ENCODE measurements around the gene SMIM32.

DNA sequence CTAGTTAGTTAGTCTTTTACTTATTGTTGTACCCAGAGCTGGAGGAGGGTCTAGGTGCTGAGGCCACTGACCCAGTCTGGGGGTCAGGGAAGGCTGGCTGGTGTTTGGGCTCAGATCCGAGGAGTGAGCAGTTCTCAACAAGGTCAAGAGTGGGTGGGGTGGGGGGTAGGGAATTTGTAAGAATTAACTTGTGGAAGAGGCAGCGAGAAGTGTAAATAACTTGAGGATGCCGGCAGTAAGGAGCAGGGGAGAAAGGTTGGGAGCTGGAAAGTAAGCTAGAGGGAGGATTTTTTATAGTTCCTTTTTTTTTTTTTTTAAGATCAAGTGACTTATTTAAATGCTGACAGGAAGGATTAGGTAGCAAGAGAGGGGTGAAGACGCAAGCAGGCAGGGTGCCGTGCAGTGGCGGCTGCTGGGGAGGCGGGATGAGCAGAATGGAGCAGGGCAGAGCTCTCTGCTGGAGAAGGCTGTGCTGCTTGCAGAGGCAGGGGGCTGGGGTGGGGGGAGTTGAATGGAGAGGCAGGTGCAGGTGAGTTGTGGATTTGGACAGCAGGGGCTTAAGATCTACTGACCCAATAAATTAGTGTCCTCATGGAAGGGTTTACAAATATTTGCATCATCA is 35.3 kb upstream of the SMIM32 start:
- TF ChIP-seq, protein P1, sequence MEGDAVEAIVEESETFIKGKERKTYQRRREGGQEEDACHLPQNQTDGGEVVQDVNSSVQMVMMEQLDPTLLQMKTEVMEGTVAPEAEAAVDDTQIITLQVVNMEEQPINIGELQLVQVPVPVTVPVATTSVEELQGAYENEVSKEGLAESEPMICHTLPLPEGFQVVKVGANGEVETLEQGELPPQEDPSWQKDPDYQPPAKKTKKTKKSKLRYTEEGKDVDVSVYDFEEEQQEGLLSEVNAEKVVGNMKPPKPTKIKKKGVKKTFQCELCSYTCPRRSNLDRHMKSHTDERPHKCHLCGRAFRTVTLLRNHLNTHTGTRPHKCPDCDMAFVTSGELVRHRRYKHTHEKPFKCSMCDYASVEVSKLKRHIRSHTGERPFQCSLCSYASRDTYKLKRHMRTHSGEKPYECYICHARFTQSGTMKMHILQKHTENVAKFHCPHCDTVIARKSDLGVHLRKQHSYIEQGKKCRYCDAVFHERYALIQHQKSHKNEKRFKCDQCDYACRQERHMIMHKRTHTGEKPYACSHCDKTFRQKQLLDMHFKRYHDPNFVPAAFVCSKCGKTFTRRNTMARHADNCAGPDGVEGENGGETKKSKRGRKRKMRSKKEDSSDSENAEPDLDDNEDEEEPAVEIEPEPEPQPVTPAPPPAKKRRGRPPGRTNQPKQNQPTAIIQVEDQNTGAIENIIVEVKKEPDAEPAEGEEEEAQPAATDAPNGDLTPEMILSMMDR (conservative IDR thresholded peaks at IDR 0.05 in 1 of 2, IDR thresholded peaks at IDR 0.05 in 1 of 2; ENCODE audit: low read depth in 1 of 2, low read length in 2 of 2) = no peak
- no peak for TF ChIP-seq EZH2 (IDR thresholded peaks at IDR 0.05; ENCODE audit: low read length, missing control alignments)

Data from fibroblast of lung (primary cell).